GM10266 (cell line): Measurements from ENCODE around the gene MBP.

Source experiments
- DNase-seq: peaks from one replicate; pipeline ENCODE4 v3.0.0; 2012; ENCODE audit errors: extremely low spot score
- TF ChIP-seq, protein P1 (sequence below): IDR thresholded peaks from 2 replicates; pipeline ENCODE4 v1.5.1; 2012; ENCODE audit warnings: mild to moderate bottlenecking, low read depth; ENCODE audit not compliant: control insufficient read depth, insufficient read depth; ENCODE audit errors: missing control alignments

MBP gene

GRCh38 chr18:77004555-77005380, 127.8 kb downstream of the MBP start:
- TF ChIP-seq, protein P1, sequence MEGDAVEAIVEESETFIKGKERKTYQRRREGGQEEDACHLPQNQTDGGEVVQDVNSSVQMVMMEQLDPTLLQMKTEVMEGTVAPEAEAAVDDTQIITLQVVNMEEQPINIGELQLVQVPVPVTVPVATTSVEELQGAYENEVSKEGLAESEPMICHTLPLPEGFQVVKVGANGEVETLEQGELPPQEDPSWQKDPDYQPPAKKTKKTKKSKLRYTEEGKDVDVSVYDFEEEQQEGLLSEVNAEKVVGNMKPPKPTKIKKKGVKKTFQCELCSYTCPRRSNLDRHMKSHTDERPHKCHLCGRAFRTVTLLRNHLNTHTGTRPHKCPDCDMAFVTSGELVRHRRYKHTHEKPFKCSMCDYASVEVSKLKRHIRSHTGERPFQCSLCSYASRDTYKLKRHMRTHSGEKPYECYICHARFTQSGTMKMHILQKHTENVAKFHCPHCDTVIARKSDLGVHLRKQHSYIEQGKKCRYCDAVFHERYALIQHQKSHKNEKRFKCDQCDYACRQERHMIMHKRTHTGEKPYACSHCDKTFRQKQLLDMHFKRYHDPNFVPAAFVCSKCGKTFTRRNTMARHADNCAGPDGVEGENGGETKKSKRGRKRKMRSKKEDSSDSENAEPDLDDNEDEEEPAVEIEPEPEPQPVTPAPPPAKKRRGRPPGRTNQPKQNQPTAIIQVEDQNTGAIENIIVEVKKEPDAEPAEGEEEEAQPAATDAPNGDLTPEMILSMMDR: no peak
- DNase-seq: no peak

- TF ChIP-seq, protein P1: no peak
- no peak for DNase-seq
Observed at GRCh38 chr18:77003316-77003715, 129.3 kb downstream of the MBP start.

DNA sequence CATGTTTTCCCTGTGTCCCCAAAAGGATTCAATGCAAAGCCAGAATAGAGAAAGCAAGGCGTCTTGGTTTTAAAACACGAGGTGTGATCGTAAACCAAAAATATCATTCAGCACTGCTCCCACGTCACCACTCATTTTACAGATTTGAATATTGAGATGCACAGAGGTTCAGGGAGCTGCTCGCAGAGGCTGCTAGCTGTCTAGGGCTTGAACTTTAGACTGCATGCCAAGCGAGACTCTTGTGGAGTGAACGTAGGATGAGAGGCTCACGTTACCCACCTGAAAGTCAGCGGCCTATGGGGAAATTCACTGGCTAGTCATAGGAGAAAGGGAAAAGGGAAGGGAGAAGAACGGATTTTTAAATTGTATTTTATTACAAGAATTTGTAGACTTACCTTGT, 130.1 kb downstream of the MBP start:
- DNase-seq: no peak
- TF ChIP-seq, protein P1: no peak

DNA sequence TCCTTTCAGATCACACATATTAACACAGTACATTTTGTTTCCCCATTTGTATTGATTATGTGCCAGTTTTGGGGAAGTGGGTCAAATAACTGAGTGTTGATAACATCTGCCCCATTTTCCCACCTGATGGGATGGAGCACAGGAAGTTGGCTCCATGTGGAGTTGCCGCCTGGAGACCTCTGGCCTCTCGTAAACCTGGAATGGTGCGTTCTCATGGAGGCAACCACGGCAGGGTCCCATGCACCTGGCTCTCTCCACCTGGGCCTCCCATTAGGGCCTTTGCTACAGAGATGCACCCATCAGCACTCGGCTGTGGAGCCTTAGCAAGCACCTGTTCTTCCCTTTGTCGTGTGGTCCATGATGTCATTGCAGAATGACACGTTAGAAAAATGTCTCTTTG, 130.6 kb downstream of the MBP start:
- DNase-seq: no peak
- TF ChIP-seq, protein P1: no peak

- DNase-seq: no peak
- TF ChIP-seq, protein P1: no peak
Observed at GRCh38 chr18:77001041-77001440, 131.5 kb downstream of the MBP start.

- TF ChIP-seq, protein P1: peak; percentile 96
- DNase-seq: peak; percentile 74
Observed at GRCh38 chr18:77000527-77000926, 132.1 kb downstream of the MBP start.

DNA sequence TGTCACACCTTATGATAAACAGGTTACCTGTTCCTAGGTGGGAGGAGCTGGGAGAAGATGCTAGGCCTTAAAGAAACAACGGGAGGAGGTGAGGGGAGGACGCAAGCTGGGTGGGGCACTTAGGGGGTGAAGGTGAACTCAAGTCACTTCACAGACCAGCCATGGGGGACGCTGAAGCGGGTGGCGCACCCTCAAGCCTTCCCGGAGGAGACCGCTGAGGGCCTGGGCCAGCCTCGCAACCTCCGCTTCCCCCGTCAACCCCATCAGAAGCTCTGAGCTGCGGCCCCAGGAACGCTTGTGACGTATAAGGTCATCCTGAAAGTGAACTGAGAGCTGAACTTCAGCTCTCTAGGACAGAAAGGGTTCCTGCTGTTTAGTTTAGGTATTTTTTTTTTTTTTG, 133.5 kb downstream of the MBP start:
- no peak for DNase-seq
- TF ChIP-seq, protein P1: no peak
